GM06990 (cell line): Measurements from ENCODE around the gene PHC2.

Experiments used
- DNase-seq: peaks from one replicate; pipeline ENCODE4 v3.0.0-alpha.2; 2011; ENCODE audit not compliant: insufficient read length; ENCODE audit errors: extremely low read depth
- H3K27me3 ChIP-seq: replicated peaks from 2 replicates; pipeline ENCODE4 v1.6.0; 2011; ENCODE audit warnings: low read length; ENCODE audit not compliant: control insufficient read depth, insufficient read depth
- H3K36me3 ChIP-seq: 2 replicates; pipeline ENCODE4 v1.5.1; 2011; ENCODE audit warnings: low read length; ENCODE audit not compliant: control insufficient read depth, insufficient read depth
- H3K4me3 ChIP-seq: replicated peaks from 2 replicates; pipeline ENCODE4 v1.5.1; 2011; ENCODE audit warnings: low read depth, mild to moderate bottlenecking, control low read depth, low read length
- CTCF ChIP-seq: IDR thresholded peaks from 2 replicates; pipeline ENCODE4 v1.5.1; 2011; ENCODE audit warnings: low read length, control low read depth, mild to moderate bottlenecking, inconsistent platforms; ENCODE audit not compliant: insufficient read depth, poor library complexity, severe bottlenecking

Gene PHC2

GRCh38 chr1:33379631-33380354 is 51.1 kb downstream of the PHC2 start:
- H3K36me3 ChIP-seq = no peaks in the 10 kb centered on the region
- H3K4me3 ChIP-seq = no peak overlapping the region
- H3K27me3 ChIP-seq = no peaks in the 10 kb centered on the region
- DNase-seq = no peak
- no peak for TF ChIP-seq CTCF

- H3K4me3 ChIP-seq = no peak overlapping the region
- no peaks in the 10 kb centered on the region for H3K27me3 ChIP-seq
- no peak for DNase-seq
- no peak for TF ChIP-seq CTCF
- H3K36me3 ChIP-seq = no peaks in the 10 kb centered on the region
Measured at GRCh38 chr1:33378976-33379375, 51.9 kb downstream of the PHC2 start.

- TF ChIP-seq CTCF = no peak
Measured at GRCh38 chr1:33378524-33378923, 52.4 kb downstream of the PHC2 start.

GRCh38 chr1:33377756-33378155 is 53.1 kb downstream of the PHC2 start:
- TF ChIP-seq CTCF = no peak
- H3K27me3 ChIP-seq = no peaks in the 10 kb centered on the region
- no peaks in the 10 kb centered on the region for H3K36me3 ChIP-seq
- H3K4me3 ChIP-seq = no peak overlapping the region
- no peak for DNase-seq

More at GRCh38 chr1:33378524-33378923, 52.4 kb downstream of the PHC2 start:
- Histone ChIP-seq H3K36me3 (no peaks in the 10 kb centered on the region), H3K27me3 (no peaks in the 10 kb centered on the region), H3K4me3 (no peak overlapping the region)
- DNase-seq = no peak

GRCh38 chr1:33377013-33377412 is 53.9 kb downstream of the PHC2 start:
- Histone ChIP-seq H3K36me3 (no peaks in the 10 kb centered on the region), H3K4me3 (no peak overlapping the region), H3K27me3 (no peaks in the 10 kb centered on the region; the same call in 1 of the 2 replicates)
- no peak for DNase-seq
- no peak for TF ChIP-seq CTCF
